ENCODE results near the gene SLC39A12. TPM values are rescaled to one million over a fixed set of nuclear protein-coding genes. Genes with fewer than 3 reads are reported as not detected.

The SLC39A12 gene
- total RNA-seq, 1 experiment from 2014 or later: not detected

DNA sequence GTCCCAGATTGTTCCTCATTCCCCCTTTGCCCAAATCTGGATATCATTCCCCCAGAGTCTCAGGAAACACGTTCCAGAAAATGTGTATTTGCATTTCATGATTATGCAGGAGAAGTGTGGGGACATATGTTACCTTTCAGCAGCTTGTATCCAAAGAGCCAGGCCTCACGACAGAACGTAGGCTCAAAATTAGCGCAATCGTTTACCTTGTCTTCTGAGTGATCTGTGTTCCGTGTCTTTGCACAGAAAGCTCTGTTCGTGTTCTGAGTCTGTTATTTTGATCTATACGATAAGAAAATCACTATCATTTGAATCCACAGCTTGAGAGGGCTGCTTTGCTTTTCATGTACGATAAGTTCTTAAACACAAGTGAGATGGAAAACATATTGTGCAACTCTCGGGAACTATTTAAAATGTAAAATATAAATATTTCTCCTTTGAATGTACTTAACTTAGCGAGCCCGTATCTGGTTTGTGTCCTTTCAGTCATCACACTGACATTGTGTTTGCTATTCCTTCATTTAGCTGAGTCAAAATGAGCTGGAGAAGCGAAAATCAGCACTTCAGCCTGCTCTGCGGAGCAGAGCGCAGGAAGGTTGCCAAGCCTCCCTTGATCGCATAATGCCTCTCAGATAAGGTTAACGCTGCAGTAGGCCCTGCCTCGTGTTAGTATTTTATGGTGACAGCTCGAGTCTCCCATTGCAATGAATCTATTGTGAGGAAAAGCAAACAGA is 108.3 kb downstream of the SLC39A12 start:
- no peak for DNase-seq
- Histone ChIP-seq H3K36me3 (no peaks in the 10 kb centered on the region), H3K27ac (no peak overlapping the region), H3K4me1 (no peaks in the 10 kb centered on the region), H3K9me3 (replicated peaks) (no peaks in the 10 kb centered on the region), H3K27me3 (no peaks in the 10 kb centered on the region), H3K4me3 (no peak overlapping the region)

DNA sequence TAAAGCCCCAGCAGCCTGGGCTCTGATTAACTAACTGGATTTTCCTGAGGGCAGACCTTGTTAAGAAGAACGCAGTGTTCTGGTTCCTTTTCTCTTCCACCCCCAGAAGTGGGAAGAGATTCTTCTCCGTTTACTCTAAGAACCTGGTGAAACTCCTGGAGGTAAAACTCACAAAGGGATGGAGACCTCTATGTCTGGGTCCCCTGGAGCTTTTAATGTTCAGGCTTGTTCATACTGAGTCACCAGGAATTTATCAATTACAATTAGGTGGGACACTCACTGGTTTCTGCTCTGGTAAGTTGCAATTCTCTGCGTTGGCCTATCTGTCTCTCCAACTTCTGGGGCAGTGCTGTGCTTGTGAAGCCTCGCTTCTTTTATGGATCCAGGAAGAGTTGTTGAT is 115.2 kb downstream of the SLC39A12 start:
- no peak for DNase-seq
- Histone ChIP-seq H3K27ac (no peak overlapping the region), H3K4me3 (no peak overlapping the region), H3K27me3 (no peaks in the 10 kb centered on the region; the same call in 1 of the 2 replicates), H3K9me3 (replicated peaks) (no peaks in the 10 kb centered on the region), H3K36me3 (no peaks in the 10 kb centered on the region), H3K4me1 (no peaks in the 10 kb centered on the region)

GRCh38 chr10:18068401-18068800 is 116.7 kb downstream of the SLC39A12 start:
- H3K4me1 ChIP-seq: no peaks in the 10 kb centered on the region
- no peaks in the 10 kb centered on the region; the same call in 1 of the 2 replicates for H3K27me3 ChIP-seq
- no peaks in the 10 kb centered on the region for H3K9me3 ChIP-seq (replicated peaks)
- H3K4me3 ChIP-seq: no peak overlapping the region
- H3K36me3 ChIP-seq: no peaks in the 10 kb centered on the region
- no peak overlapping the region for H3K27ac ChIP-seq
- DNase-seq: no peak

DNA sequence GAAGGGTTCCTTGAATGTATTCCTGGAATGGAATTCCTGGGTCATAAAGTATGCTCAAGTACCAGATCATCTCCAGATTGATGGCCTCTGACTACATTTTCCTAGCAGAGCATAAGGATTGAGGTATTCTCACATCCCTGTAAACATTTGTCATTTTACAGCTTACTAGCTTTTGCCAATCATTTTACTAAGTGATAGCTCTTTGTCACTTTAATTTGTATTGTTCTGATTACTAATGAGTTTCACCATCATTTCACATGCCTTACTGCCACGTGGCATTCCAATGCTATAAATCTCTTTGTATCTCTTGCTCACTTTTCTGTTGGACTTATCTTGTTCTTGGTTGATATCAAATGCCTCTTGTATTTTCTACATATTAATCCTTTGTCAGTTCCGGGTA is 119.9 kb downstream of the SLC39A12 start:
- Histone ChIP-seq H3K27ac (no peak overlapping the region), H3K4me3 (no peak overlapping the region)
- DNase-seq: no peak

GRCh38 chr10:18073314-18073713 is 121.6 kb downstream of the SLC39A12 start:
- H3K4me3 ChIP-seq: no peak overlapping the region
- no peaks in the 10 kb centered on the region for H3K27me3 ChIP-seq
- no peaks in the 10 kb centered on the region for H3K36me3 ChIP-seq
- DNase-seq: no peak
- no peak overlapping the region for H3K27ac ChIP-seq
- H3K9me3 ChIP-seq (replicated peaks): no peaks in the 10 kb centered on the region
- no peaks in the 10 kb centered on the region for H3K4me1 ChIP-seq

More for the DNA sequence above, 119.9 kb downstream of the SLC39A12 start:
- Histone ChIP-seq H3K9me3 (replicated peaks) (no peaks in the 10 kb centered on the region), H3K4me1 (no peaks in the 10 kb centered on the region), H3K27me3 (no peaks in the 10 kb centered on the region; the same call in 1 of the 2 replicates), H3K36me3 (no peaks in the 10 kb centered on the region)

DNA sequence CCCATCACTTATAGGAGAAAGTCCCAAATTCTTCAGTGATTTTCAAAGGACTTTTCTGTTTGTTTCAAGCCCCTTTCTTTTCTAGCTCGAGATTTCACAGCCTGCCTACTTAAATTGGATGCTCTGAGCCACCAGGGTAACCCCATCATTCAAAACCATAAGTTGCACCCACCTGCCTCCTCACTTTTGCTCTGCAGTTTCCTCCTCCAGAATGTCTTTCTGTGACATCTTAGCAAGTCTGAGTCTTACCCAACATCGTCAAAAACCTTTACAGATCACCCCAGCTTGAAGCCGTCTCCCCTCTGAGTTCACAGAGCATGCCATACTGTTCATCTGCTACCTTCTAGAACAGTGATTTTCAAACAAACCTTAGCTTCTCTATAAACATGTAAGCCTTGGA is 124.2 kb downstream of the SLC39A12 start:
- no peak overlapping the region for H3K4me3 ChIP-seq

GRCh38 chr10:18079665-18080295 is 128.1 kb downstream of the SLC39A12 start:
- Histone ChIP-seq H3K36me3 (no peaks in the 10 kb centered on the region), H3K4me3 (no peak overlapping the region), H3K4me1 (no peaks in the 10 kb centered on the region), H3K27me3 (no peaks in the 10 kb centered on the region), H3K27ac (no peak overlapping the region), H3K9me3 (replicated peaks) (no peaks in the 10 kb centered on the region)
- no peak for DNase-seq

More for the DNA sequence above, 124.2 kb downstream of the SLC39A12 start:
- no peaks in the 10 kb centered on the region for H3K4me1 ChIP-seq
- H3K27me3 ChIP-seq: no peaks in the 10 kb centered on the region
- H3K27ac ChIP-seq: no peak overlapping the region
- H3K36me3 ChIP-seq: no peaks in the 10 kb centered on the region
- H3K9me3 ChIP-seq (replicated peaks): no peaks in the 10 kb centered on the region
- no peak for DNase-seq

- Histone ChIP-seq H3K9me3 (replicated peaks) (no peaks in the 10 kb centered on the region), H3K27me3 (no peaks in the 10 kb centered on the region), H3K4me3 (no peak overlapping the region), H3K4me1 (no peaks in the 10 kb centered on the region), H3K36me3 (no peaks in the 10 kb centered on the region), H3K27ac (no peak overlapping the region)
- DNase-seq: no peak
These were observed 130.7 kb downstream of the SLC39A12 start for GRCh38 chr10:18082381-18082780.

DNA sequence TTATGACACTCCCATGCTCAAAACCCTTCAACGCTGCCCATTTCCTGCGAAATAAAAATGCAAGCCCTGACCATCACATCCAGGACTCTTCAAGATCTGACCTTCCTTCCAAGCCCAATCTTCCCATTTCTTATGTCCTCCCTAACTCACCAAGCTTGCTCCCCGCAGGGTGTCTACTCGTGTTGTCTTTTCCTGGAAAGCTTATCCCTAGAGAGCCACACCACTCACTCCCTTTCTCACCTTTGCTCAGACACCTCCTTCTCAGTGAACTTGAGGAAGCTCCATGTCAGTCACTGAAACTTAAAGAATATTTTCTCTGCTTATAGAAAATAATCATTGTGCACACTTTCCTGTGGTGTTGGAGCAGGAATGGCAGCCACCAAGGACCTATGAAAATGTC is 134.1 kb downstream of the SLC39A12 start:
- Histone ChIP-seq H3K4me1 (no peaks in the 10 kb centered on the region), H3K9me3 (replicated peaks) (no peaks in the 10 kb centered on the region), H3K36me3 (no peaks in the 10 kb centered on the region), H3K27me3 (no peaks in the 10 kb centered on the region), H3K4me3 (no peak overlapping the region), H3K27ac (no peak overlapping the region)
- no peak for DNase-seq

- Histone ChIP-seq H3K36me3 (no peaks in the 10 kb centered on the region), H3K4me1 (no peaks in the 10 kb centered on the region), H3K4me3 (no peak overlapping the region), H3K27ac (no peak overlapping the region), H3K9me3 (replicated peaks) (no peaks in the 10 kb centered on the region), H3K27me3 (no peaks in the 10 kb centered on the region)
- DNase-seq: no peak
These were observed 135.0 kb downstream of the SLC39A12 start for GRCh38 chr10:18086746-18087145.

DNA sequence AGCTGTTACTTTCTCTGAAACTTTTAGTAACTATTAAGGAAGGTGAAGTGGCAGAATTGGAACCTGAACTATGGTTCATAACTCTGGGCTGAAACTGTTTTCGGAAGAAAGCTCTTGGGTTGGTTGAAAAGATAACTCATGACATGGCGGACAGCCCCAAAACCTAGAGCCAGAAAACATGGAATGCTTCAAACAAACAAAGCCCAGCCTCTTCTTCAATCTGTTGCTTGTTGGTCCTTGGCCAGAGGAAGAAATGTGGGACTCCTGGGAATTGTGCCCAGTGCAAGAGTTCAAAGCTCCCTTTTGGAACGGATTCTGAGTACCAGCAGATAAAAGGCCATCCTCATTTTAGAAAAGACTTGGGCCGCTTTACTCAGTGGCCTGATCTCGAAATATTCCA is 135.6 kb downstream of the SLC39A12 start:
- no peaks in the 10 kb centered on the region for H3K27me3 ChIP-seq
- no peaks in the 10 kb centered on the region for H3K4me1 ChIP-seq
- H3K27ac ChIP-seq: no peak overlapping the region
- no peak for DNase-seq
- H3K9me3 ChIP-seq (replicated peaks): no peaks in the 10 kb centered on the region
- no peaks in the 10 kb centered on the region for H3K36me3 ChIP-seq
- H3K4me3 ChIP-seq: no peak overlapping the region

Other genes with a start within 250 kb of the SLC39A12 start
- gene TMEM236, start 199.7 kb upstream of the SLC39A12 start, total RNA-seq (2014; rRNA removed; shearing (Covaris generic)): not detected in 2 replicates
- gene MRC1, start 142.6 kb upstream of the SLC39A12 start, total RNA-seq (2014; rRNA removed; shearing (Covaris generic)): 0.03 TPM in 1 of 2 replicates, not detected in the other
- gene CACNB2, start 188.5 kb downstream of the SLC39A12 start, total RNA-seq (2014; rRNA removed; shearing (Covaris generic)): 0.04 TPM in 1 of 2 replicates, not detected in the other

All from SJCRH30 (cell line).